Mesothelial cell of epicardium (in vitro differentiated cells): ENCODE data around the gene RAB31. TPM values are rescaled to one million over a fixed set of nuclear protein-coding genes. Genes with fewer than 3 reads are reported as not detected.

Experiments
- DNase-seq, 2 experiments: peaks; one replicate each; pipeline ENCODE4 v3.0.0; 2021; ENCODE audit warnings: low spot score in 2 of 2; ENCODE audit not compliant: unreplicated experiment in 2 of 2
- H3K27ac Mint-ChIP-seq: 2 replicates; pipeline ENCODE4 v1.8.0; 2021; ENCODE audit warnings: mixed read lengths
- H3K27me3 Mint-ChIP-seq: 2 replicates; pipeline ENCODE4 v1.8.0; 2021; ENCODE audit warnings: low read depth, mixed read lengths
- H3K36me3 Mint-ChIP-seq: 2 replicates; pipeline ENCODE4 v1.8.0; 2021; ENCODE audit warnings: mixed read lengths
- H3K4me1 Mint-ChIP-seq: 2 replicates; pipeline ENCODE4 v1.8.0; 2021; ENCODE audit warnings: mixed read lengths
- H3K4me3 Mint-ChIP-seq: 2 replicates; pipeline ENCODE4 v1.8.0; 2021; ENCODE audit warnings: mild to moderate bottlenecking, moderate library complexity, mixed read lengths
- H3K9me3 Mint-ChIP-seq: 2 replicates; pipeline ENCODE4 v1.8.0; 2021; ENCODE audit warnings: mixed read lengths
- total RNA-seq: library from RNA; stranded (reverse); gene quantifications from 3 replicates; pipeline ENCODE4 v1.2.1, GENCODE V29; 2021
- TF ChIP-seq, protein P1 (sequence below): fragments of 200-600 bp; sonication (generic); IDR thresholded peaks from one replicate; pipeline ENCODE4 v1.5.0; 2021; ENCODE audit warnings: antibody characterized with exemption; ENCODE audit not compliant: unreplicated experiment

Gene RAB31
- total RNA-seq, 1 donor from 2014 or later, result 21.8 TPM

GRCh38 chr18:9774150-9774549, 66.0 kb downstream of the RAB31 start:
- Mint-ChIP-seq H3K36me3 (peaks cover 1% of the 10 kb centered on the region), H3K4me1 (peaks cover 13% of the 10 kb centered on the region), H3K27me3 (no peaks in the 10 kb centered on the region), H3K9me3 (no peaks in the 10 kb centered on the region), H3K27ac (no peak overlapping the region), H3K4me3 (no peak overlapping the region)
- TF ChIP-seq, protein P1, sequence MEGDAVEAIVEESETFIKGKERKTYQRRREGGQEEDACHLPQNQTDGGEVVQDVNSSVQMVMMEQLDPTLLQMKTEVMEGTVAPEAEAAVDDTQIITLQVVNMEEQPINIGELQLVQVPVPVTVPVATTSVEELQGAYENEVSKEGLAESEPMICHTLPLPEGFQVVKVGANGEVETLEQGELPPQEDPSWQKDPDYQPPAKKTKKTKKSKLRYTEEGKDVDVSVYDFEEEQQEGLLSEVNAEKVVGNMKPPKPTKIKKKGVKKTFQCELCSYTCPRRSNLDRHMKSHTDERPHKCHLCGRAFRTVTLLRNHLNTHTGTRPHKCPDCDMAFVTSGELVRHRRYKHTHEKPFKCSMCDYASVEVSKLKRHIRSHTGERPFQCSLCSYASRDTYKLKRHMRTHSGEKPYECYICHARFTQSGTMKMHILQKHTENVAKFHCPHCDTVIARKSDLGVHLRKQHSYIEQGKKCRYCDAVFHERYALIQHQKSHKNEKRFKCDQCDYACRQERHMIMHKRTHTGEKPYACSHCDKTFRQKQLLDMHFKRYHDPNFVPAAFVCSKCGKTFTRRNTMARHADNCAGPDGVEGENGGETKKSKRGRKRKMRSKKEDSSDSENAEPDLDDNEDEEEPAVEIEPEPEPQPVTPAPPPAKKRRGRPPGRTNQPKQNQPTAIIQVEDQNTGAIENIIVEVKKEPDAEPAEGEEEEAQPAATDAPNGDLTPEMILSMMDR, result no peak
- no peak for DNase-seq

- Mint-ChIP-seq H3K36me3 (peaks cover 1% of the 10 kb centered on the region), H3K27ac (no peak overlapping the region), H3K4me1 (peaks cover 8% of the 10 kb centered on the region), H3K9me3 (no peaks in the 10 kb centered on the region), H3K27me3 (no peaks in the 10 kb centered on the region), H3K4me3 (no peak overlapping the region)
- TF ChIP-seq, protein P1, result no peak
- DNase-seq, result no peak
These were observed 67.1 kb downstream of the RAB31 start for GRCh38 chr18:9775178-9775577.

- Mint-ChIP-seq H3K27me3 (no peaks in the 10 kb centered on the region), H3K27ac (no peak overlapping the region), H3K9me3 (no peaks in the 10 kb centered on the region), H3K4me3 (no peak overlapping the region), H3K4me1 (no peaks in the 10 kb centered on the region), H3K36me3 (peaks cover 1% of the 10 kb centered on the region)
- DNase-seq, result no peak
- TF ChIP-seq, protein P1, result no peak
These were observed 71.5 kb downstream of the RAB31 start for GRCh38 chr18:9779630-9780029.

GRCh38 chr18:9782073-9782857, 74.2 kb downstream of the RAB31 start:
- DNase-seq, result no peak
- Mint-ChIP-seq H3K36me3 (peaks cover 4% of the 10 kb centered on the region), H3K27me3 (no peaks in the 10 kb centered on the region), H3K27ac (no peak overlapping the region), H3K4me1 (no peaks in the 10 kb centered on the region), H3K4me3 (no peak overlapping the region), H3K9me3 (peaks cover 2% of the 10 kb centered on the region)
- TF ChIP-seq, protein P1, result no peak

GRCh38 chr18:9786631-9787030, 78.5 kb downstream of the RAB31 start:
- Mint-ChIP-seq H3K27me3 (no peaks in the 10 kb centered on the region), H3K9me3 (peaks cover 11% of the 10 kb centered on the region), H3K27ac (no peak overlapping the region), H3K4me3 (no peak overlapping the region), H3K36me3 (peaks cover 3% of the 10 kb centered on the region), H3K4me1 (no peaks in the 10 kb centered on the region)
- DNase-seq, result no peak
- TF ChIP-seq, protein P1, result no peak
